Prostate gland (tissue), 2 donors: ENCODE data around the gene TPRA1.

Experiments used
- CTCF ChIP-seq, 4 experiments: fragments of 200-600 bp in 2 of 4; fragments of 450-650 bp in 2 of 4; sonication (generic) in 2 of 4; IDR thresholded peaks; 1 replicate in 3 of 4; 2 replicates in 1 of 4; pipeline ENCODE4 v1.5.1; 2016 to 2019; ENCODE audit warnings: antibody characterized with exemption in 4 of 4, mild to moderate bottlenecking in 2 of 4, moderate library complexity in 2 of 4
- POLR2A ChIP-seq: fragments of 450-650 bp; IDR thresholded peaks from one replicate; pipeline ENCODE4 v1.6.1; 2016; ENCODE audit warnings: antibody characterized with exemption, mild to moderate bottlenecking

GRCh38 chr3:127630811-127631714 lies 40.5 kb upstream of the TPRA1 start:
- TF ChIP-seq CTCF (IDR thresholded peaks at IDR 0.05), result no peak
- TF ChIP-seq POLR2A, result no peak
